Measurements from ENCODE around the gene TMEM236. TPM values are rescaled to one million over a fixed set of nuclear protein-coding genes. Genes with fewer than 3 reads are reported as not detected.

TMEM236 gene
- total RNA-seq, 1 donor from 2014 or later: 0.07 TPM

DNA sequence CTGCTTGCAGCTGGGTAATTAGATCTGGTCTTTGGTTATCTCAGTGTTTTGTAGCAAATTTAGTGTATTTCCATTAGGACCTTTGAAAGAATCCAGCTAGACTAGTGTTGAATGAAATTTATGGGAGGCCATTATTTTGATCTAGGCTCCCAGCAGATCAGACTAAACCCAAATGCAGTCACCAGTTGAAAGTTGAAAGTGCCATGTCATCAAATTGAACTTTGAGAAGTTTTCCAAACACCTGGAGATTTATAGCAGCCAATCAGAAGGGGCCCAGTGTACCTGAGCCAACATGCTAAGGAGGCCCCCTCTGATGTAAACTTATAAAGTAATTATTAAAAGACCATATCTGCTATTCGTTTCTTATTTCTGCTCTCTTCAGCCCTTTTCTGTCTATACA lies 11.3 kb upstream of the TMEM236 start:
- intact Hi-C loops (cut with micrococcal nuclease): loop anchor here (5.0 kb wide), 2 partner anchors 328 to 913 kb away; no protein-coding TSS in a partner anchor

DNA sequence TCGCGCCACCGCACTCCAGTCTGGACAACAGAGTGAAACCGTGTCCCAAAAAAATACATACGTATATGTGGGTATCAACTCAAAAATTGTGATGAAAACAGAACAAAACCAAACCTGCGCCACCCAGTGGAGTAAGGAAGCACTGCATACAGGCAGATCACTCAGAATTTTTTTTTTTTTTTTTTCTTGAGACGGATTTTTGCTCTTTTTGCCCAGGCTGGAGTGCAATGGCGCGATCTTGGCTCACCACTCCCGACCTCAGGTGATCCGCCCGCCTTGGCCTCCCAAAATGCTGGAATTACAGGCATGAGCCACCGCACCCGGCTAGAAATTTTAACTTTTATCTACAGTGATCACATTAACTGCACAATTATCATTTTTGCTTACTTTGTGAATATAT lies 9.1 kb upstream of the TMEM236 start:
- intact Hi-C loops (cut with micrococcal nuclease): loop anchor here (1.0 to 5.0 kb wide), 4 partner anchors 99 to 916 kb away; partner anchors contain the start of gene STAM

DNA sequence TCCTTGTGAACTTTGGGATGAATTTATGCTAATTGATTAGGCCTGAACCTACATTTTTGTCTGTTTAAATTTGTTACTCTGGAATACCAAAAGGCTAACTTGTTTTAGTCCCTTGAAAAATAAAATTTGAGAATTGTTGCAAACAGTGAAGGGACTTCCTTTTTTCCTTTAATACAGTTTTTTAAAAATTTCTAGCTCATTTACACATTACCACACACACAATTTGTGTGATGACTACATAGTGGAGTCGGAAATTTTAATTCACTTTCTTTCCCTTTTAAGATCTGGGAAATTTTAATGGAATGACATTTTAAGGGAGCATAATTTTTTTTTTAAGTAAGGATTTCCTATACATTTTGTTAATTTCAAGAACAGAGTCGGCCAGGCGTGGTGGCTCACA lies 8.6 kb upstream of the TMEM236 start:
- intact Hi-C loops (cut with micrococcal nuclease): loop anchor here (1.0 to 5.0 kb wide), 4 partner anchors 99 to 916 kb away; partner anchors contain the start of gene STAM

DNA sequence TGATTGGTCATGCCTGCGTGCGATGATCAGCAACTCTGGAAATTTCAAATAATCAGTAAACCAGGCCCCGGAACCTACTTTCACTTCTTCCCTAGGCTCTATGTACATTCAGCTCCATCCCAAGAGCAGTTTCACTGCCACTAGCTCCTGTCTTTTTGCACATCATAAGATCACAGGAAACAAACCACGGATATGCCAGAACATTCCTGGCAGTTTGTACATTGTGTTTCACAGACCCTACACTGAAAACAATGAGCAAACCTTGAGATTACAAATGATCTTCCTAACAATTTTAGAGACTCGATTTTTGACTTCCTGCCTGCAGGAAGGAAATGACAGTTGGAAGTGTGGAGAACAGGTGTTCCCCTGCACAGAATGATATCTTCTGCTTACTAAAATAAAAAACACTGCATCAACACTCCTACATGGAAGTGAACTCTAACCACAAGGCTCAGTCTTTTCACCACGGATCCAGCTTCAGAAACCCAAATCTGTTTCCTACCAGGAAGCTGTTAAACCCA lies 7.6 kb upstream of the TMEM236 start:
- intact Hi-C loops (cut with micrococcal nuclease): loop anchor here (5.0 kb wide), 2 partner anchors 332 to 917 kb away; no protein-coding TSS in a partner anchor

DNA sequence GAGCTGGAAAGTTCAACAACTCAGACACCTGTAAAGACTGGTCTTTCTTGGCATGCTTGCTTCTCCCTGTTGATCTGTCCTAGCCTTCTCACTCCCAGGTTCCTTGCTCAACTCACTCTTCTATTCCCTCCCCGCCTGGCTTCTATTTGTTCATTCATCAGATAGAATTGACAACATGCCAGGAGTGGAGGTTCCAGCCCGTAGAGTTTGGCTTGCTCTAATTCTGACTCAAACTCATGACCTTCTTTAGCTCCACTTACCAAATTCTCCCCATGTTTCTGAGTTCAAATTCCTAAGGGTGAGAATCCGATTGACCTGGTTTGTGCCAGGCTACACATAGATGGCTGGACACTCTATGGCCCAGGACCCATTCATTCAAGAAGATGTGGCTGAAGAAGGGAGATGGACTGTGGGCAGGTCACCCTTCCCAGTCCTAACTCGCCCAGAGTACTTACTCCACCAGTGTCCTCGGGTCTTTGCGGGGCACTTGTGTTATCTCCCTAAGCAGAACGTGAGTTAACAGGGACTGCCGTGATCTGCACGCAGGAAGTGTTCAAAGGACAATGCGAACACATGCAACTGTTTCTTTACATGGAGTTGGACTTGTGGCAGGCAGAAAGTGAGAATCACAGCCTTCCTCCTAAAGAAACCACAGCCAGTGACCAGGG lies 4.0 kb upstream of the TMEM236 start:
- intact Hi-C loops (cut with micrococcal nuclease): no loop called here

DNA sequence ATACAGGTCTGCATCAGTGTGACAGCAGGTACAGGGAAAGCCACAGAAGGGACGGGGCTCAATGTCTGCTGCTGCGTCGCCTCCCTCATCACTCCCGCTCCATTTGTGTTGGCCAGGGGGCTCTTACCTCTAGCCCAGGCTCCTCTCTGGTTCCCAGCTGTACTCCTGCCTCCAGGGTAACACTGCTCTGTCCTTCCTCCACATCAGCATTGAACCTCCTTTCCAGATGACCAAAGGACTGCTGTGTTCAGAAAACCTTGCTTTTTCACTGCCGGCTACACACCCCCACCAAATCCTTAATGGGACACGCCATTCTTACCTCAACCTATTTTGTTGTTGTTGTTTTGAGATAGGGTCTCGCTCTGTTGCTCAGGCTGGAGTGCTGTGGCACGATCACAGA lies 2.1 kb upstream of the TMEM236 start:
- intact Hi-C loops (cut with micrococcal nuclease): no loop called here

DNA sequence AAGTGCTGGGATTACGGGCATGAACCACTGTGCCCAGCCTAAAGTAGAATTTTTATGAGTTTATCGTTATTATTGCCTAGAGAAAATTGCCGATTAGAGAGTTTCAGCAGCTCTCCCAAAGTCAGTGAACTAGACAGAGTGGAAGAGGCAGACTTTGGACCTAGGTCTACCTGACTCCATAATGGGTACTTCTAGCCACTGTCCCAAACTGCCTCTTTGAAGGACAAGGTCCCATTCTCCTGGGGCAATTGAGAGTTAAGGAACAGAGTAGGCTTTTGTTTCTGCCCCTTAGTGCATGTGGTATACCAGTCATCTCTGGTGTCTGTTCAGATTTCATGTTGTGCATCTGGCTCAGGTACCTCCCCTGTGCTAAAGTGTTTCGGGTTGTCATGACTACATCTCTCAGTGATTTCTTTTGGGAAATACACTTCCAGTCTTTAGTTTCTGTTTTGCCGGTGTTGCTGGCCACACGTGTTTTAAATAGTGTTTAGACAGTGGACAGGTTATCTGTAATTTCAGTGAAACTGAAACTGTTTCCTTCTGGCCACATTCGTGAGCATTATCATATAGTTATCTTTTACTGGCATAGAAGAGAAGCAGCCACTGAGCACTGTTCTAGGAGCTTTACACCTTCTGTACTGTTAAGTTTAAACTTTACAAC lies 4.7 kb downstream of the TMEM236 start:
- intact Hi-C loops (cut with micrococcal nuclease): no loop called here

DNA sequence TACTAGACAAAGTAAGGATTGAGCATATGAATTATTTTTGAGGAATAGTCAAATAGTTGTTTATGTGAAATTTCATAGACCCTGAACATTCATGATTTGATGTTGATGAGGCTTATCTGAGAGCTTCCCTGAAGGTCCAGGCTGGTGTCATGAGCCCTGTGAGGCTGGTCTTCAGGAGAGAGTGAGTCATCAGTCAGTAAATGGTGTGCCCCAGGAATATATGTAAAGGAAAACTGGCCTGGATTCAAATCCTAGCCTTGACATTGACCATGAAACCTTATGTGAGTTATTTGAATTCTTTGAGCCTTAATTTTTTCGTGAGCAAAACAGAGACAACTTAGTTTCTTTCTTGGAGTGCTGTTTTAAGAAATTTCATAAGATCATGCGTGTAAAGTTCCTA lies 6.2 kb downstream of the TMEM236 start:
- intact Hi-C loops (cut with micrococcal nuclease): no loop called here

DNA sequence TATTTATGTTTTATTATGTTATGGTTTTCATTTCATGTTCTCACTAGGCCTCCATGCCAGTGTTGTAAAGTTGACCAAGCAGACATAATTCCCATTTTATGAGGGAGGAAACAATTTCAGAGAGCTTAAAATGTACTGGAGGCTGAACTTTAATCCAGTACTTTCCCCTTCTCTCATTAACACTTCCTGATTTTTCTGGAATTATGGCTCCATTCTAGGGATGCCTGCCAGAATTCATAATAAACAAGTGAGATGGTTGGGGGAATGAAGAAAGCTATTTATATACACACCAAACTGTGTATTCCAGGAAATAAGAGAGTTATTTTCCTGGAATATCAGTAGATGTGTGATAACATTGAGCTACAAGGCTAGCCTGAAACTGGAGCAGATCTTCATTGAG lies 6.9 kb downstream of the TMEM236 start:
- intact Hi-C loops (cut with micrococcal nuclease): no loop called here

DNA sequence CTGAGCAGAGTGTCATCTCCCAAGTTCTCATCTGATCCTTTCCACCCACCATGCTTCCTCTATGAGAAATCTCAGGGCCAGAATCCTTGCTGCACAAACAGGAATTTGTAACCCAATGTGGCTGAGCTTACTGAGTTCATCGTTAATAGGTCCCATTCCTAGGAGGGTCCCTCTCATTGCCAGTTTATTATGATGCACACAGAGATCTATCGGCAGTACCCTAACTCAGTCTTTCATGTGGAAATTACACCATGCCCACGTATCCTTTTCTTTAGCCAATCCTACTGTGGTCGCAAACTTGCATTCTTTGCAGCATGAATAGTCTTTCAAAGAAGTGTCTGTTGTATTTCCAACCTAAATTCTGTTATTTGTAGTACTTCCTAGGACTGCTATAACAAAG lies 12.1 kb downstream of the TMEM236 start:
- intact Hi-C loops (cut with micrococcal nuclease): no loop called here

DNA sequence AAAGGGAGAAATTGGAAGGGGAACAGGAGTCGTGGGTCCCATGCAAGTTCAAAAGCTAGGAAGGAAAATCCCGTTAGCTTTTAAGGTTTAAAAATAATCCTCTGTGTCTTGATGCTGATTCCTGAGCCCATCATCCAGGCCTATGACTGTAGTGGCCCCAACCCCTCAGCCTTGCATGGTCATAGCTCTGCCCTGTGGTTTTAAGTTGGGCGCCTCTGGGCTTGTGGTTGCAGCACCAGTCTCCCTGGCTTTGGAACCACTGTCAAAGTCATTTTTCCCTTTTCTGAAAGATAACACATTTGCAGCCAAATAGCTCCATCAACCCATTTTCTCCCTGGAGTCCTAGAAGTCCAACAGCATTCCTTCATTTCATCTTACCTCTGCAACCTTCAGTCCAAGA lies 13.6 kb downstream of the TMEM236 start:
- intact Hi-C loops (cut with micrococcal nuclease): no loop called here

DNA sequence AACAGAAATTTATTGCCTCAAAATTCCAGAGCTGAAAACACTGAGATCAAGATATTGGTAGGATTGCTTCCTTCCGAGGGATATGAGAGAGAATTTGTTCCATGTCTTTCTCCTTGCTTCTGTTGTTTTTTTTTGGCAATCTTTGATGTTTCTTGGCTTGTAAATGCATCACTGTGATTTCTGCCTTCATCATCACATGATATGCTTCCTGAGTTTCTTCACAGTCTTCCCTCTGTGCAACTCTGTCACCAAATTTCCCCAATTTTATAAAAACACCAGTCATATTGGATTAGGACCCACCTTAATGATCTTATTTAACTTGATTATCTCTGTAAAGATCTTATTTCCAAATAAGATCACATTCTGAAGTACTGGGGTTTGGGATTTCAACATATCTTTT lies 14.7 kb downstream of the TMEM236 start:
- intact Hi-C loops (cut with micrococcal nuclease): no loop called here

DNA sequence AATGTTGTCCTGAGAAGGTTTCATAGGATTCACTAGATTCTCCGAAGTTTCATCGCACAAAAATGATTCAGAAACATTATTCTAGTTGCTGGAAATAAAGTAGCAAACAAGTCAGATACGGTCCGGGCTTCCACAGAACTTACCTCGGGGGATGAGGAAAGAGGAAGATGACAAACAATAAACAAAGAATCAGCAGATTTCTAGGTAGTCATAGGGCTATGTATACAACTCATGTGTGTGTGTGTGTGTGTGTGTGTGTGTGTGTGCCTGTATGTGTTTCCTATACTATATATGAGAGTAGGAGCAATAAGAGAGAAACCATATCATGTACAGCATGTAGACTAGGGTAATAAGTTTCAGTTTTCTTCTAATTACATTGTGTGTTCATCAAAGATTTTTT lies 16.5 kb downstream of the TMEM236 start:
- intact Hi-C loops (cut with micrococcal nuclease): no loop called here

DNA sequence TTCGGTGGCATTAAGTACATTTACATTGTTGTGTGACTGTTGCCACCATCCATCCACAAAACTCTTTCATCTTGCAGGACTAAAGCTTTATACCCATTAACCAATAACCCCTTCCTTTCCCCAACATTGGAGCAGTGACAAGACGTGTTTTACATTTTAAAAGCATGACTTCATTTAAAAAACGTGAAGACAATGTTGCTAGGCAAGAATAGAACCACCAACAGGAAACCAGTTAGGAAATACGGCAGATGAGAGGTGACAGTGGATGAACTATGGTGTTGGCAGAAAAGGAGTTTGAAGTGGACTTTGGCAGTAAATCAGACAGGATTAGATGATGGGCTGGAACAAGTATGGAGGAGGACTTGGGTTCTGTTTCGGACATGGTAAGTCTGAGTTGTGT lies 17.0 kb downstream of the TMEM236 start:
- intact Hi-C loops (cut with micrococcal nuclease): no loop called here

DNA sequence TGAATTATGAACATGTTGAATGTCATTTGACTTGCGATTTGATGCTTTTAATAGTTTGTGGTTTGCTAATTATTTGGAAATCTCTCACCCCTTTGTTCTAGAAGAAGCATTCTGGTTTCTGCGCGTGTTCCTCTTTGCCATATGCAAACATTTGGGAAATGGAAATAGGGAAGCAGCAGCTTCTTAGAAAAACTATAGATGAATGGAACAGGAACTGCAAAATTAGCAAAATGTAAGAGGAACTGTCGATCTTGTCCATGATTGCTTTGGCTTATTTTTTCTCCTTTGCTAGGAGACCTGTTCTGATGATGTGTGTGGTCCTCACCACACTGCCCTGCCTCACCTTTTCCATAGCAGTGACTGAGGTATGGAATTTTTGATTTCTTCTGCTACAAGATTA lies 19.0 kb downstream of the TMEM236 start:
- intact Hi-C loops (cut with micrococcal nuclease): no loop called here

DNA sequence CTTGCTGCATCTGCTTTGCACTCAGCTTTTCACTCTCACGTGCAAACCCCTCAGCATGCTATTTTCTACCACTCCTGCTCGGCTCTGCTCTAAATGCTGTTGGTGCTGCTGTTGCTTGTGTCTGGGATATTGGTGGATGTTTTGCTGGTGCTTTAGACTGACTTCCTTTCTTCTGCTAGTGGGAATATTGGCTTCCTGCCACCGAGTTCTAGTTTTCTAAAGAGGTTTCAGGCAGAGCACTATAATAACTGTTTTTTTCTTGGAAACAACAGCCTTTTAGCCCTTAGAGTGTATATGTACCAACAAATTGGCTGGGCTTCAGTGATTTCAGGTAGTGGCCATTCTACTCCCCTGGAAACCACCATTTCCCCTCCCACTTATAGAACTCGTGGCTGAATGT lies 27.8 kb downstream of the TMEM236 start:
- intact Hi-C loops (cut with micrococcal nuclease): no loop called here

DNA sequence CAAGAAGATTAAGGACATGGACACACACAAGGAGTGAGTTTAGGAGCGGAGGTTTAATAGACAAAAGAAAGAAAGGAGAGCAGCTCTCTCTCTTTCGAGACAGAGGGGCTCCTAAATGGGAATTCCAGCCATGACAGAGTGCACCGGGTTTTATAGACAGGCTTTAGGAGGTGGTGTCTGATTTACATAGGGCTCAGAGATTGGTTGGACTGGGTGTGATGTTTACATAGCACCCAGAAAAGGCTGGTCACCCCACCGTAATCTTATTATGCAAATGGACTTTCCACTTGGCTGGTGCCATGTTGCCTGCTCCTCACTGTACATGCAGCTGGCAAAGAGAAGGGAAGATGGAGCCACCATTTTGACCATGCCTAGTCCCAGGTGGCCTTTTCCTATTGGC lies 28.7 kb downstream of the TMEM236 start:
- intact Hi-C loops (cut with micrococcal nuclease): no loop called here

DNA sequence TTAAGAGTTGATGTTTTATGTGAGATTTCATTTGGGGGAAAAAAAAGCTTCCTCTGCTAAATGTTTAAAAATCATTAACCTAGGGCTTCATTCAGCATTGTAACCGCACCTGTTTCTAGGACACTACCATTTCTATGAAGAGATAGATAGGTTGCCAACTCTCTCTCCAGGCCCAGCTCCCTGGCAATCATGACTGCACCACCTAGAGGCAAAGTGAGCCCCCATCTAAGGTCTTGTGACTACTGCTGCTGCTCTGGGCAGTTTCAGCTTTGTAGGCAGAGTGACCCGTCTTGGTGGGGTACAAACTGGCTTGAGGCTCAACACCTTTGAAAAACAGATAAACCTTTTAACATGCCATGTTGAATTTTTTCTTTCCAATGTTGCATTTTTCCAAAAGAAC lies 29.9 kb downstream of the TMEM236 start:
- intact Hi-C loops (cut with micrococcal nuclease): no loop called here

DNA sequence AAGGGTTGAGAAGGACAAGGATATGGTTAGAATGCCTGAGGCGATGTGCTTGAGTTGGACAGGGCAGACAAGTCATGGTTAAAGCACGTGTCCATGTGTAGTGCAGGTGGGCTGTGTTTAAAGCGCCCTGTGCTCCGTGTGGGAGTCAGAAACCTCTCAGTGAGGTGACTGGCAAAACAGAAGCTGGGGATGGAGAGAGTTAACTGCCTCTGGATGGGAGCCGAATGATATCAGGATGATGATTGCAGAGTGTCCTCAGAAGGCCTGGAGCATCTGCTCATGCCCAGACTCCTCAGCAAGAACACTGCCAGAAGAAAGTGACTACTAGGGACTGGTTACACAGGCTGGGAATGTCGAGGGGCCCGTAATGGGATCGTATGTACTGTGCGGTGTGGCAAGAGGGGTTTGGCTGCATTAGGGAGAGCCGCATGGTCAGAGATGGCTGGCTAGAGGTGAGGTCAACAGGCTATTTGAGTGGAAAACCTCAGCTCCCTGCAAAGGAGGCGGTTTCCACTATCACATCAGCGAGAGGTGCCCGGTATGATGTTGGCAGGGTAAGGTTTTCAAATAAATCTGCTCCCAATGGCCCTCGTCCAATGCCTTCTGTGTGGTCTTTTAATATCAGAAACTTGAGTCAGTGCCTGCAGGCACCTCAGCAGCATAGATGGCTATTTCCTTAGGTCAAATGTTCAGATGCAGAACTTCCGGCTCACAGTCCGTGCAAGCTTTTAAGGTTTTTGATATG lies 31.1 kb downstream of the TMEM236 start:
- intact Hi-C loops (cut with micrococcal nuclease): no loop called here

DNA sequence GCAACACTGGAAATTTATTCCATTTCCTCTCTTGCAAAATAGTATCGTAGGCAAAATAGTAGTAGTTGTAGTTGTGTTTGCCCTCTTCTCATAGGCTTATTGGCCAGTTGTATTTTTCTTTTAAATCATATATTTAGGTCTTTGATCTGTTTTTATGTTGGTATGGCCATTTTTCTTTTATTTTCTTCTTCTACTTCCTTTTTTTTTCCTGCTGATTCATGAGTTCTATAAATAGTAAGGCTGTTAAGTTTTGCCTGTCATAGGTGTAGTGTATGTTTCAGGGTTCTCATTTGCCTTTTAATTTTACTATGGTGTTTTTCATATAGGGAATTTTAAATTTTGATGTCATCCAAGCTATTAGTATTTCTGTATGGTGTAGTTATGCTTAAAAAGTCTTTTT lies 31.8 kb downstream of the TMEM236 start:
- intact Hi-C loops (cut with micrococcal nuclease): no loop called here

DNA sequence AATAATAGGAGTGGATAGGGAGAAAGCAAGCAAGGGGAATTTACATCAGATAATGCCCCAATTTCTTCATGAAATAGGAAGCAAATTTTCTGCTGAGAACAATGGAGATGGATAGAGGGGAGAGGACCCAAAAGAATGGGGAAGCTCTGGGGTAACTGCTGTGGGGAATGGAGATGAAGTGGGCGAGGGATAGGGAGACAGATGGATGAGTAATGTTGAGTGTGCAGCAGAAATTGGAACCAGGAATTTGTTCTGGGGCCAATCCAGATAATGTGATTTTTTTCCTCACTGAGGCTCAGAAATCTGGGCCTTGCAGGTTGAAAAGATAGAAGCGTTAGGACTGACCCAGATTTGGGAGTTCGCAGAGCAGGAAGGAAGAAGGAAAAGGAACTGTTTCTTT lies 32.7 kb downstream of the TMEM236 start:
- intact Hi-C loops (cut with micrococcal nuclease): no loop called here

DNA sequence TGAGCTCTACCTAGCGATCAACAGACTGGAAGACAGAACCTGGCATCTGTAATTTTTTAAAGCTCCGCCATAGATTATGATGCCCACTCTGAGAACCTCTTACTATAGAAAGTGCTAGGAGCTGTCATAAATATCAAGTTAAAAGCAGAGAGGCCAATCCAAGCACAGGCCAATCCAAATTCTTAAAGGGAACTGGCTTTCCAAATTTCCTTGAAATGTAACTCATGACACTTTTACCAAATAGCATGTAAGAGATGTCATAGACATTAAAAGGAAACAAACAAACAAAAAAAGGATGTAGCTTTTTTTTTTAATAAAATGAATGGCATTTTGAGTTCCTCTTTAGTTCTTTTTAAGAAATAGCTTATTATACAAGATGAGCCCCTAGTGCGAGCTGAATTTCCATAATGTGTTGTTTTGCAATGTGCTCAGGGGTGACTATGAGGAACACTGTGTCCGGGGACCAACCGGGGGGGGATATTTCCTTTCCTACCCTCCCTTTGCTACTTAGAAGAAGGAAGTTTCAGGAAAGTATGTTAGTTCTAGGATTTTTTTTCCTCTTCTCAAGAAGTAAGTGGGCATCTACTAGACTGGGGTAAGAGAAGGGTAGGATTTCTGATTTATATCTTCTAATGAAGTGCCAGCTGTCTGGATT lies 33.4 kb downstream of the TMEM236 start:
- intact Hi-C loops (cut with micrococcal nuclease): no loop called here
